H1 (cell line): Measurements from ENCODE around the gene NADK2. TPM values are rescaled to one million over a fixed set of nuclear protein-coding genes. Genes with fewer than 3 reads are reported as not detected.
A peak's percentile ranks its signal among the peaks of the same experiment; 100 is the strongest.

ENCODE experiments used
- ASH2L ChIP-seq: fragments of 200-600, 300-600 bp; sonication (generic); IDR thresholded peaks from one replicate; pipeline ENCODE4 v1.7.1; 2017; ENCODE audit warnings: low read length
- BCL11A ChIP-seq, 2 experiments: IDR thresholded peaks; one replicate each; pipeline ENCODE4 v1.6.1; 2011; ENCODE audit warnings: low read depth in 2 of 2, low read length in 2 of 2, mild to moderate bottlenecking in 2 of 2
- CBX8 ChIP-seq: fragments of 300-800, 300-1000 bp; sonication (generic); IDR thresholded peaks from 2 replicates; pipeline ENCODE4 v1.7.1; 2016; ENCODE audit warnings: low read depth, low read length, borderline replicate concordance
- CHD2 ChIP-seq: IDR thresholded peaks from 2 replicates; pipeline ENCODE4 v1.6.1; 2012; ENCODE audit warnings: low read length, improper control_type of control experiment
- CTCF ChIP-seq, 3 experiments: IDR thresholded peaks; 1 replicate in 2 of 3; 2 replicates in 1 of 3; pipeline versions ENCODE4 v1.5.1 to v1.6.1; 2011; ENCODE audit warnings: low read length in 3 of 3, mild to moderate bottlenecking in 3 of 3, inconsistent platforms in 2 of 3, low read depth in 1 of 3, moderate library complexity in 1 of 3; ENCODE audit not compliant: insufficient read depth in 1 of 3; ENCODE audit errors: control extremely low read depth in 1 of 3
- E2F6 ChIP-seq: IDR thresholded peaks from 2 replicates; pipeline ENCODE4 v1.6.1; 2012; ENCODE audit warnings: inconsistent platforms
- FOSL1 ChIP-seq: IDR thresholded peaks from 2 replicates; pipeline ENCODE4 v1.6.1; 2011; ENCODE audit warnings: mild to moderate bottlenecking, low read depth, low read length, moderate library complexity; ENCODE audit not compliant: insufficient read depth
- GTF2F1 ChIP-seq: IDR thresholded peaks from 2 replicates; pipeline ENCODE4 v1.6.1; 2012; ENCODE audit warnings: low read depth, low read length, improper control_type of control experiment, borderline replicate concordance
- JUND ChIP-seq: IDR thresholded peaks from 2 replicates; pipeline ENCODE4 v1.6.1; 2011; ENCODE audit warnings: mild to moderate bottlenecking, improper control_type of control experiment, low read length
- KDM4A ChIP-seq: IDR thresholded peaks from one replicate; pipeline ENCODE4 v1.7.1; 2012; ENCODE audit warnings: low read depth, mild to moderate bottlenecking, moderate library complexity, low read length, inconsistent platforms; ENCODE audit not compliant: severe bottlenecking
- NRF1 ChIP-seq: IDR thresholded peaks from 2 replicates; pipeline ENCODE4 v1.6.1; 2011; ENCODE audit warnings: mild to moderate bottlenecking, low read depth, low read length, improper control_type of control experiment
- POU5F1 ChIP-seq: IDR thresholded peaks from 2 replicates; pipeline ENCODE4 v1.6.1; 2011; ENCODE audit warnings: low read depth, mild to moderate bottlenecking, low read length, moderate library complexity
- RBBP5 ChIP-seq: IDR thresholded peaks from 2 replicates; pipeline ENCODE4 v1.7.1; 2012; ENCODE audit warnings: low read depth, mild to moderate bottlenecking, inconsistent platforms, low read length, moderate library complexity, borderline replicate concordance
- RFX5 ChIP-seq: IDR thresholded peaks from 2 replicates; pipeline ENCODE4 v1.6.1; 2011; ENCODE audit warnings: low read depth, low read length, improper control_type of control experiment, borderline replicate concordance
- RNF2 ChIP-seq: fragments of 200-900, 300-1000 bp; sonication (generic); IDR thresholded peaks from 2 replicates; pipeline ENCODE4 v1.7.1; 2016; ENCODE audit warnings: borderline replicate concordance, low read depth, mild to moderate bottlenecking, antibody characterized with exemption, low read length; ENCODE audit not compliant: poor library complexity, severe bottlenecking; ENCODE audit errors: missing control alignments
- SP2 ChIP-seq: IDR thresholded peaks from 2 replicates; pipeline ENCODE4 v1.6.1; 2012; ENCODE audit warnings: mild to moderate bottlenecking, low read length, inconsistent platforms
- SP4 ChIP-seq: IDR thresholded peaks from 2 replicates; pipeline ENCODE4 v1.6.1; 2012; ENCODE audit warnings: low read length, inconsistent platforms
- SRF ChIP-seq: IDR thresholded peaks from 2 replicates; pipeline ENCODE4 v1.6.1; 2011; ENCODE audit warnings: mild to moderate bottlenecking, low read depth, low read length, moderate library complexity
- TCF12 ChIP-seq: IDR thresholded peaks from 2 replicates; pipeline ENCODE4 v1.6.1; 2011; ENCODE audit warnings: low read depth, mild to moderate bottlenecking, low read length
- TEAD4 ChIP-seq: IDR thresholded peaks from 2 replicates; pipeline ENCODE4 v1.6.1; 2012; ENCODE audit warnings: low read depth, low read length, inconsistent platforms, mixed read lengths
- ZNF274 ChIP-seq: IDR thresholded peaks from 2 replicates; pipeline ENCODE4 v1.7.0; 2012; ENCODE audit warnings: low read length, borderline replicate concordance; ENCODE audit errors: extremely low read depth
- polyA plus RNA-seq, 7 experiments: library from polyadenylated mRNA; depleted of rRNA in 3 of 7; stranded (reverse) in 5 of 7; unstranded in 2 of 7; fragments of >200 nt in 5 of 7; fragments of 200-250 nt in 2 of 7; gene quantifications; 1 replicate in 5 of 7; 2 replicates in 1 of 7; 4 replicates in 1 of 7; pipeline versions ENCODE4 v1.2.1 to v1.2.3, GENCODE V29; 2011 to 2013; ENCODE audit warnings: missing spikeins in 2 of 7, mixed read lengths in 2 of 7
- total RNA-seq: library from RNA; stranded (reverse); fragmentation: NEBNext Ultra II Directional; extraction: Animal tissue kit (Norgen Biotek cat#: 25700); gene quantifications from 2 replicates; pipeline ENCODE4 v1.2.1, GENCODE V29; 2021

Gene NADK2
- total and polyA plus RNA-seq, 2 of the 8 experiments (the other 6 are each of a cell fraction or from before 2014, with no cell fraction given), result 3.4 to 16.1 TPM

- TF ChIP-seq KDM4A (peak; percentile 89), SP4 (no peak), SP2 (no peak), CBX8 (no peak), GTF2F1 (no peak; the same call in 1 of the 2 replicates), RNF2 (peak; percentile 66), JUND (no peak), RFX5 (no peak), ASH2L (peak; percentile 93), FOSL1 (no peak), TEAD4 (0 out of 2 replicates have a peak, but pooled peaks have one; percentile 12), TCF12 (peak; percentile 63; the same call in 1 of the 2 replicates), E2F6 (peak; percentile 100), RBBP5 (no peak; the same call in none of the 2 replicates), CHD2 (no peak), CTCF (IDR thresholded peaks at IDR 0.05; ENCODE audit: control extremely low read depth in 1 of 3, insufficient read depth in 1 of 3, low read depth in 1 of 3, low read length in 3 of 3) (peak; percentile 54 to 72 (median 63)), BCL11A (IDR thresholded peaks at IDR 0.05; ENCODE audit: low read depth in 2 of 2, low read length in 2 of 2) (no peak), NRF1 (no peak; the same call in 1 of the 2 replicates), POU5F1 (no peak), SRF (no peak), ZNF274 (no peak)
Observed at GRCh38 chr5:36241631-36242533, at the start of gene NADK2 (continued).
